A549 (cell line): ENCODE measurements around the gene CASP1.

Experiments used
- BCL3 ChIP-seq: fragments of >200 bp; sonication (Bioruptor Twin); formaldehyde crosslinking; IDR thresholded peaks from 3 replicates; pipeline ENCODE4 v1.6.1; 2016
- CEBPB ChIP-seq, 2 experiments: fragments of >200 bp in 1 of 2; sonication (Bioruptor Twin) in 1 of 2; formaldehyde crosslinking in 1 of 2; IDR thresholded peaks; 2 replicates each; pipeline ENCODE4 v1.6.1; 2012 to 2016
- NR3C1 ChIP-seq: fragments of >200 bp; sonication (Bioruptor Twin); formaldehyde crosslinking; IDR thresholded peaks from 3 replicates; pipeline ENCODE4 v1.6.1; 2017
- SMC3 ChIP-seq: fragments of >200 bp; sonication (Bioruptor Twin); formaldehyde crosslinking; IDR thresholded peaks from 3 replicates; pipeline ENCODE4 v1.6.1; 2018; ENCODE audit warnings: inconsistent platforms
- TF ChIP-seq, protein P1 (sequence below): fragments of >200 bp; sonication (Bioruptor Twin); formaldehyde crosslinking; IDR thresholded peaks from 3 replicates; pipeline ENCODE4 v1.5.1; 2016

DNA sequence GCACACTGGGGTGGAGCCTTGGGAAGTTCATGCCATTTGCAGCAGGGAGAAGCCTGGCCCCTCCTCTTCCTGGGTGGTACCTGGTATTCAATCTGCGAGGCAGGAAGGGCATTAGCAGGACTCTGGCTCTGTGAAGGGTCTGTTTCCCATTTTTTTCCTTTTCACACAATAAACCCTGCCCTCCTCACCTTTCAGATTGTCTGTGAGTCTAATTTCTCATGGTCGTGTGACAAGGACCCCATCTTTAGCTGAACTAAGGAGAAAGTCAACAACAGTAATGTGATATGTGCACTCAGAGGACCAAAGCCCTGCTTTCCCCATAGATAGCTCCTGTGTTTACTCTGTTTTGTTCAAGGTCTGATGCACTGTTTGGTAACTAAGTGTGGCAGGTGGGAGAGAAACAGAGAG lies 39.9 kb downstream of the CASP1 start:
- TF ChIP-seq SMC3 (no peak), BCL3 (no peak), CEBPB (IDR thresholded peaks at IDR 0.05) (no peak), NR3C1 (no peak)
- TF ChIP-seq, protein P1, sequence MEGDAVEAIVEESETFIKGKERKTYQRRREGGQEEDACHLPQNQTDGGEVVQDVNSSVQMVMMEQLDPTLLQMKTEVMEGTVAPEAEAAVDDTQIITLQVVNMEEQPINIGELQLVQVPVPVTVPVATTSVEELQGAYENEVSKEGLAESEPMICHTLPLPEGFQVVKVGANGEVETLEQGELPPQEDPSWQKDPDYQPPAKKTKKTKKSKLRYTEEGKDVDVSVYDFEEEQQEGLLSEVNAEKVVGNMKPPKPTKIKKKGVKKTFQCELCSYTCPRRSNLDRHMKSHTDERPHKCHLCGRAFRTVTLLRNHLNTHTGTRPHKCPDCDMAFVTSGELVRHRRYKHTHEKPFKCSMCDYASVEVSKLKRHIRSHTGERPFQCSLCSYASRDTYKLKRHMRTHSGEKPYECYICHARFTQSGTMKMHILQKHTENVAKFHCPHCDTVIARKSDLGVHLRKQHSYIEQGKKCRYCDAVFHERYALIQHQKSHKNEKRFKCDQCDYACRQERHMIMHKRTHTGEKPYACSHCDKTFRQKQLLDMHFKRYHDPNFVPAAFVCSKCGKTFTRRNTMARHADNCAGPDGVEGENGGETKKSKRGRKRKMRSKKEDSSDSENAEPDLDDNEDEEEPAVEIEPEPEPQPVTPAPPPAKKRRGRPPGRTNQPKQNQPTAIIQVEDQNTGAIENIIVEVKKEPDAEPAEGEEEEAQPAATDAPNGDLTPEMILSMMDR, result no peak
